ENCODE results near the gene SLC34A2.
A peak's percentile ranks its signal among the peaks of the same experiment; 100 is the strongest.

The SLC34A2 gene

GRCh38 chr4:25662306-25662705 is 6.7 kb downstream of the SLC34A2 start:
- DNase-seq (ENCODE audit: low spot score) = no peak

- no peak for DNase-seq (ENCODE audit: low spot score)
Measured at GRCh38 chr4:25663781-25664180, 8.1 kb downstream of the SLC34A2 start.

GRCh38 chr4:25666031-25666630 is 10.5 kb downstream of the SLC34A2 start:
- no peak for DNase-seq (ENCODE audit: low spot score)

- DNase-seq (ENCODE audit: low spot score) = no peak
Measured at GRCh38 chr4:25667931-25668557, 12.4 kb downstream of the SLC34A2 start.

- DNase-seq (ENCODE audit: low spot score) = no peak
Measured at GRCh38 chr4:25670991-25671390, 15.3 kb downstream of the SLC34A2 start.

- no peak for DNase-seq (ENCODE audit: low spot score)
Measured at GRCh38 chr4:25672756-25673155, 17.1 kb downstream of the SLC34A2 start.

- no peak for DNase-seq (ENCODE audit: low spot score)
Measured at GRCh38 chr4:25674386-25674785, 18.7 kb downstream of the SLC34A2 start.

GRCh38 chr4:25676221-25676620 is 20.6 kb downstream of the SLC34A2 start:
- DNase-seq (ENCODE audit: low spot score) = no peak

GRCh38 chr4:25677157-25677556 is 21.5 kb downstream of the SLC34A2 start:
- no peak for DNase-seq (ENCODE audit: low spot score)

- no peak for DNase-seq (ENCODE audit: low spot score)
Measured at GRCh38 chr4:25677943-25678342, 22.3 kb downstream of the SLC34A2 start.

- DNase-seq (ENCODE audit: low spot score) = no peak
Measured at GRCh38 chr4:25687773-25688172, 32.1 kb downstream of the SLC34A2 start.

GRCh38 chr4:25694466-25694865 is 38.8 kb downstream of the SLC34A2 start:
- no peak for DNase-seq (ENCODE audit: low spot score)

GRCh38 chr4:25696409-25696808 is 40.8 kb downstream of the SLC34A2 start:
- no peak for DNase-seq (ENCODE audit: low spot score)

- DNase-seq (ENCODE audit: low spot score) = no peak
Measured at GRCh38 chr4:25697516-25697915, 41.9 kb downstream of the SLC34A2 start.

GRCh38 chr4:25700661-25701060 is 45.0 kb downstream of the SLC34A2 start:
- DNase-seq (ENCODE audit: low spot score) = no peak

- DNase-seq (ENCODE audit: low spot score) = peak; percentile 82
Measured at GRCh38 chr4:25702848-25703247, 47.2 kb downstream of the SLC34A2 start.

GRCh38 chr4:25703731-25704388 is 48.2 kb downstream of the SLC34A2 start:
- DNase-seq (ENCODE audit: low spot score) = no peak

- no peak for DNase-seq (ENCODE audit: low spot score)
Measured at GRCh38 chr4:25704516-25704915, 48.9 kb downstream of the SLC34A2 start.

- DNase-seq (ENCODE audit: low spot score) = no peak
Measured at GRCh38 chr4:25710637-25711036, 55.0 kb downstream of the SLC34A2 start.

GRCh38 chr4:25712611-25713010 is 57.0 kb downstream of the SLC34A2 start:
- no peak for DNase-seq (ENCODE audit: low spot score)

- DNase-seq (ENCODE audit: low spot score) = no peak
Measured at GRCh38 chr4:25713812-25714211, 58.2 kb downstream of the SLC34A2 start.

GRCh38 chr4:25722964-25723363 is 67.3 kb downstream of the SLC34A2 start:
- no peak for DNase-seq (ENCODE audit: low spot score)

GRCh38 chr4:25723409-25723808 is 67.8 kb downstream of the SLC34A2 start:
- DNase-seq (ENCODE audit: low spot score) = no peak

GRCh38 chr4:25725870-25726269 is 70.2 kb downstream of the SLC34A2 start:
- no peak for DNase-seq (ENCODE audit: low spot score)
